Measurements from ENCODE around the gene TBC1D21.

DNA sequence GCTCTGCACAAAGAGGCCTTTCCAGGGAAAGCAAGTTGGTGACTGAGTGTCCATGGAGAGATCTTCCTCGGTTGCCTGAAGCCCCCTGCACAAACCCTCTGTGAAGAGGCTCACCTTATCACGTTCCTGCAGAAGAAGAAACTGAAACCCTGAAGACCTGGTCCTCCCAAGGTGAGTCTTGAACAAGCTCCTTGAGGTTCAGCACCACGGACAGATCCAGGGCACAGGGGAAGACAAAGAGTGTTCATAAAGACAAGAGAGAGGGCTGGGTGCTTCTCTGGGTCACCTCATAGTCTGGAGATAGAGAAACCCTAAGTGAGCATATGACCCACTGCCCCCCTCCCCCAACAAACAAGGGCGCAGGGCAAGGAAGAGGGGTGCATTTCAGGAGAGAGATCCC is 21.7 kb upstream of the TBC1D21 start:
- TF ChIP-seq SP1 (IDR thresholded peaks at IDR 0.05): no peak
- TF ChIP-seq TARDBP (IDR thresholded peaks at IDR 0.05): no peak
- TF ChIP-seq ELF4 (IDR thresholded peaks at IDR 0.05): no peak
- TF ChIP-seq FOXM1 (IDR thresholded peaks at IDR 0.05; ENCODE audit: borderline replicate concordance): no peak
- no peak for TF ChIP-seq FOXK2 (IDR thresholded peaks at IDR 0.05)
- no peak for TF ChIP-seq ZNF384 (IDR thresholded peaks at IDR 0.05)

Data from HEK293T (cell line).